HG02623 (cell line): ENCODE measurements around the gene FAM111B.
A peak's percentile ranks its signal among the peaks of the same experiment; 100 is the strongest.
"Not testable (repeated sequence)": the region's sequence is repeated elsewhere in the genome, so short reads cannot be mapped to it uniquely, and the experiment has no call there.

Source experiments
- ATAC-seq: cut with Tn5 transposase; IDR thresholded peaks from one replicate; pipeline ENCODE4 v1.9.1; 2021; ENCODE audit warnings: moderate library complexity; ENCODE audit not compliant: unreplicated experiment

The FAM111B gene

DNA sequence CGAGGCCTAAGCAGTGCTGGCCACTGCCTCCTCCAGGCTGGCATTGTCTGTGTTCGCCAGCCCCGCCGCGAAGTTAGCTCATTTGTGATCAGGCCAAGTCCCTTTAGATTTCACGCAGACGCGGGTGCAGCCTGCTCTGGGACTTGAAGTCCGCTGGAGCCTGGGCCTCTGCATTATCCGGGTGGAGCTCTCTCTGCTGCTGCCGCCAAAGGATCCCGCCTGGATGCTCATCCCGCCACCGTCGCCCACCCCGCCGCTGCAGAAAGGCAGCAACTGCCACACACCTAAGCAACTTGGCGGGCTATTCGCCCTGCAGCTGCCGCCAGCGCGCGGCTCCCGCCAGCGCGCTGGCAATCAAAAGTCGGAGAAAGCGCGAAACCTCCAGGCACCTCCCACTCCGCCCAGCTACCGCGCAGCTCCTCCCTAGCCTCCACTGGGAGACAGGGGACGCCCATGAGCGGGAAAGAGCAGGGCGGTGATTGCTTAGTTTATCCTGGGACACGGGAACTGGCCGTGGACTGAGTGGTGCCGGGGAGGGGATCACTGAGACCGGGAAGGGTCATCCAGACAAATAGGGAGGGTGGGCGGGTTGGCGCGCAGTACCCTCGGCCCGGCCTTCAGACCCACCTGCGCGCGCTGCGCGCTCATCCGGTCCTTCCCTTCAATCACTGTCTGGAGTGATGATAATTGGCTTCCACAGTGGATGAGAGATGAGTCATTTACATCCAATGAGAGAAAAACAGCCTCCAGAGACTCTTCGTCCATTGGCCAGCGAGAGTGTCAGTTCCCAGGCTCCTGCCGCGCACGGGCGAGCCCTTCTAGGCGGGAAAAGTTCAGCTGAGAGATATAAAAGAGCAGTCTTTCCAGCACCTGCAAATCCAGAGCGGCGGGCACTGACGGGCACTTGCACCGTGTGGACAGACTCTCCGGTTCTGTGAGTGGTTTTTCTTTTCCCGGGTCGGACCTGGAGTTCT lies at the start of gene FAM111B:
Gene FAM111B (plus strand): TSS at position 875 of the 974 bp plus-strand sequence. CDS start 2,389 bp downstream, outside the sequence.
- peak; percentile 73 for ATAC-seq

GRCh38 chr11:59058120-59059033 lies 48.7 kb upstream of the FAM111B start:
- peak; percentile 91 for ATAC-seq

- ATAC-seq = not testable (repeated sequence)
These were observed 46.9 kb upstream of the FAM111B start for GRCh38 chr11:59060096-59060495.

- no peak for ATAC-seq
These were observed 44.2 kb upstream of the FAM111B start for GRCh38 chr11:59062602-59063529.

- ATAC-seq = not testable (repeated sequence)
These were observed 42.9 kb upstream of the FAM111B start for GRCh38 chr11:59063996-59064727.

- ATAC-seq = no peak
These were observed 38.0 kb upstream of the FAM111B start for GRCh38 chr11:59069087-59069486.

DNA sequence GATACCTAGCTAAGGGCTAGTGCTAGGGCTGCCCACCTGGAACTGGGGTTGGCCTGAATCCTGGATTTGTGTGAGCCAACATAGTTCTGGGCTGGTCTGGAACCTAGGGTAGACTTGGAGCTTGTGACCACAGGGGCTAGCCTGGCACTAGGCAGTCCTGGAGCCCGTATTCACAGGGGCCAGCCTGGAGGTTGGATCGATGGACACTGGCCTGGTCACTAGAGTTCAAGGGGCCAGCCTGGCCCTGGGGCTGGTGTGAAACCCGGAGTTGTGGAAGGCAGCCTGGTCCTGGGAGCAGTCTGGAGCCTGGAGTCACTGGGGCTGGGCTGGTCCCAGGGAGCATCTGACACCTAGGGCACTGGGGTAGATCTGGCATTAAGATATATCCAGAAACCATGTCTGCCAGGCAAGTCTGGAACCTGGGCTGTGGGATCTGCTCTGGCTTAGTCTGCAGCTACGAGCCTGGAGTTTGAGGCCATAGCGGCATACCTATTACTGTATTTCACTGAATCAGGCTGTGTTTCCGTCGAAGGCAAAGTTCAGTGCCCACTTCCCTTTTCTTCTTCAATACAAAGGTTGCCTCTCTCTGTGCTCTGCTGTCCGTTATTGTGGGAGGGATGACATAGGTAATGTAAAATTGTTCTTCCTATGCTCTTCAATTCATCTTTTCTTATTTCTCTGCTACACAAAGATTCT lies 30.0 kb upstream of the FAM111B start:
- ATAC-seq = peak; percentile 89

DNA sequence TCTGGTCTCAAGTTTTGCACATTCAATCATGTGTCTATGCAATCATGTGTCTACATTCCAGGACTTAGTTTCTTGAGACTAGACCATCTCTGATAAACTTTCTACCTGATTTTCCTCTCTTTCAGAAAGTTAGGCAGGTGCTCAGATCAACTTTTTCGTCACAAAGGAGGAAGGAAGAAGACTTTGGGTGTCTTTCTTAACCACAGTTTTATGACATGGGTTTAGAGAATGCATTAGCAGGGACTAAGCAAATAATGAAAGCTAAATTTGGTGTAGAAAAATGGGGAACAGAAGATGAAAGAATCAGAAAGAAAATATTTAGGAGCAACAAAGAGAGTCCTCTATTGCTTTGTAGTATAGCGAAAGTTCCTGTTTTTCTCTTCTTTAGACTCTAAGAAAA lies 28.6 kb upstream of the FAM111B start:
- no peak for ATAC-seq

GRCh38 chr11:59079086-59079485 lies 28.0 kb upstream of the FAM111B start:
- no peak for ATAC-seq

DNA sequence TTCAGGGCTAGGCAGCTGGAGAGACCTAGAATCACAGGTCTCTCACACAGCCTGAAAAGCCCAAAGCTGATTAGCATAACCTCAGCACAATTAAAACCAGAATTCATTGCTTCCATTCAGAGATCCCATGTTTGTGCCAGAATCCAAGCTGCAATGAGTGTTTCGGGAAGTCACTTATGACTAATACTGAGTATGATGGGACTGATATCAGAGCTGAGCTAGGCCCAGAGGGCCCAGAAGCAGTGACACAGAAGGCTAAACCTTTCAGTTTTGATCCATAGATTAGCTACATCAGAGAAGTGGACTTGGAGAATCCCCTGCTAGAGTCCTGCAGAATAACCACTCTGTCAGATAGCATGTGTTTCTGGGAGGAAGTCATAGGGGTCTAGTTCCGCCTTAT lies 26.6 kb upstream of the FAM111B start:
- not testable (repeated sequence) for ATAC-seq

- ATAC-seq = not testable (repeated sequence)
These were observed 25.5 kb upstream of the FAM111B start for GRCh38 chr11:59081430-59082020.

GRCh38 chr11:59086007-59086406 lies 21.0 kb upstream of the FAM111B start, which contains the start of gene GLYATL1B:
TSS of gene GLYATL1B (plus strand) at chr11:59086307. CDS start at chr11:59086307, 0 bp downstream.
- not testable (repeated sequence) for ATAC-seq

DNA sequence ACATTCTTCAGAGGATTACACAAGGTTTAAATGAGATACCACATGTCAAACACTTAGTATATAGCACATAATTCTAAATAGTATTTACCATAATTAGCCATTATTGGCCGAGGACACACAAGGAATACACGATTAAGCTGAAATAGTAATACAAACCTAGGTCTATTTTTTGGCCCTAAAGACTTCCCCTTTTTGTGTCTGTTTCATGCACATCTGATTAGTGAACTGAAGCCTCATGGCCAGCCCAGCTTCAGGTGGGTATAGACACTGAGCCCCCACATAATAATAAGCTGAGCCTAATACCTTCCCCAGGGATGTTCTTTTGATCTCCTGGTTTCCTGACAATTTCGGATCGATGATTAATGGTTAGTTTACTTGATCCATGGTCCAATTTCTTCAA lies 18.9 kb upstream of the FAM111B start:
- no peak for ATAC-seq

DNA sequence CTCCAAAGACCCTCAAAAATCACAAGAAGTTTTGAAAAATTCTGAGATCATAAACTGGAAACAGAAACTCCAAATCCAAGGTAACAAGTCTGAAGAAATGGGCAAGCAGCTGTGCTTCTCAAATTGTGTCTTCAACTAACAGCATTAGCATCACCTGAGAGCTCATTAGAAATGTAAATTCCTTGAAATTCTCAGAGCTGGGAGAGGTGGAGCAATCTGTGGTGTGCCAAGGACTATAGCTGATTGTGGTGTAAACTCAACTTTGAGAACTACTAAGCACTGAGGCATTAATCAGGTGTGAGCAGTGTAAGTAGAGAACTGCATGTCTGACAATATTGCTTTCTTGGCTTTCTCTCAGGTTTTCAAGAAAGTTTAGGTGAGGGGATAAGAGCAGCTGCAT lies 13.5 kb upstream of the FAM111B start:
- ATAC-seq = not testable (repeated sequence)

- ATAC-seq = peak; percentile 83
These were observed 11.8 kb upstream of the FAM111B start for GRCh38 chr11:59095225-59095624.

DNA sequence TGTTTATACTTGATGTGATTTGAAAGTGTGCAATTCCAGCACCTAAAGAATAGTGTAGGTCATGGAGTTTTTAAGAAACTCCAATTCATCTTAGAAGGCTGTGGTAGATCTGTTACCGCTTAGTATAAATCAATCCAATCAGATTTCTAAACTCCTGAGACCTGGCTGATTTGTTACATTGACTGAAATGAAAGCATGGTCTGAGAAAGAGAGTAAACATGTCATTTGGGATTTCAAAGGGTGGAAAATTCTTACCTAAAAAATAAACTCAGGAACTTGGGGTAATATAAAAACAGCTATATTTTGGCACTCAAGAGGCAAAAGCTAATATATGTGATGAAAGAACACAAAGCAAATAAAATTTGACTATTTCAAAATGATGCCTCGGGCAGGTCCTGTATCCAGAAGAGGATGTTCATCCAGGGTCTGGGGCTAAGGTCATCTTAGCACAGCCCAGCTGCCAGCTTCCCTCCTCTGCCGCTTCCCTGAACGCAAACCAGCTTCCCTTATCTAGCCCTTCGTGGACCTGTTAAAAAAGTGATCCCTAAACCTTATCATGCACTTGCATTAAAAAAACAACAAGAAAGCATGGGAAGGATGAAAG lies 11.0 kb upstream of the FAM111B start:
- not testable (repeated sequence) for ATAC-seq

DNA sequence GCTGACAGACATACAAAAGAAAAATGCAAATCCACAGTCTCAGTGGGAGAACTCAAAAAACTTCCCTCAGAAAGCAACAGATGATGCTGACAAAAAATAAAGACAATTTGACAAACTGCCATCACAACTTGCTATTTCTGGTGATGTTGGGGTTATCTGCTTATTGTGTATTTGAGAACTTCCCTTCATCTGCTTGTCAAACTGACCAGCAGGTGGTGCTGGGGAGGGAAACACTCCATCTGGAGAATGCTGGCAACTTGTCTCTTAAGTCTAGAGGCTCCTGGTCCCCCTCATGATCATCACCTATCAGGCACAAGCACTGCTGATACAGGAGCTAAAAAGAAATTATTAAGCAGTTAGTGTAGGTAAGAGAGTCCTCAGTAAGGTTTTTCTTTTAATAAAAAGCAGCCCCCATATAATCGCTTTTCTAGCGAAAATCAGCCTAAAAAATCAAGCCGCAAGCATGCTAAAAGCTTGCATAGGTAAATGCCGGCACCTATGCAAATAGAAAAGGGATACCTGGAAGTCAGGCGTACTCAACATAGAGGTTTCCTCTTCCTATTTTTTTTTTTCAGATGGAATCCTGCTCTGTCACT lies 9.8 kb upstream of the FAM111B start:
- no peak for ATAC-seq

DNA sequence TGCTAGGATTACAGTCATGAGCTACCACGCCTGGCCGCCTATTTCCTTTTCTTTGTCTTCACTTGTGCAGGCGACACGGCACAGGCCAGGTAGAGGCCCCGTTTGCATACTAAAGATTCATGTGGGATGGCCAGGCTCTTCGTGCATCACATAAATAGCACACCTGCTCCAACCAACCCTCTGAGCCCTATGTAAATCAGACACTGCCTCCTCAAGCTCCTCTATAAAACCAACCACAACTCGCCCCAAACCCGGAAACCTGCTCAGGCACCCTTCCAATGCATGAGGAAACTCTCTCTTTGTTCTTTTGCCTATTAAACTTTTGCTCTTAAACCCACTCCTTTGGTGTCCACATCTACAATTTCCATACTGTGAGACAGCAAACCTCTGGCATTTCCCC lies 9.1 kb upstream of the FAM111B start:
- ATAC-seq = not testable (repeated sequence)
